ENCODE data around the gene TLL2. TPM values are rescaled to one million over a fixed set of nuclear protein-coding genes. Genes with fewer than 3 reads are reported as not detected.

Gene TLL2
- total and polyA plus RNA-seq, 2 of the 4 experiments (the other 2 are of a cell fraction): under 0.01 to 0.05 TPM

- Histone ChIP-seq H3K14ac (replicated peaks; ENCODE audit: low read depth, low read length) (no peak overlapping the region), H4K8ac (ENCODE audit: low read depth in 2 of 2, low read length in 2 of 2) (no peak overlapping the region), H3K4me3 (ENCODE audit: insufficient read depth, low read depth, low read length) (no peak overlapping the region), H2BK120ac (ENCODE audit: low read depth, low read length) (no peak overlapping the region), H3K27me3 (ENCODE audit: control insufficient read depth, insufficient read depth, low read length) (no peaks in the 10 kb centered on the region), H3K79me1 (ENCODE audit: low read depth in 1 of 2, low read length in 2 of 2) (no peaks in the 10 kb centered on the region), H3K4me2 (ENCODE audit: low read depth, low read length) (no peak overlapping the region), H2BK5ac (ENCODE audit: low read depth, low read length, poor library complexity, severe bottlenecking) (no peak overlapping the region), H4K91ac (ENCODE audit: insufficient read depth, low read depth, low read length) (no peak overlapping the region), H3K56ac (ENCODE audit: extremely low read depth, insufficient read depth, low read length) (no peak overlapping the region), H4K5ac (ENCODE audit: low read depth, low read length) (no peak overlapping the region), H3K9ac (ENCODE audit: low read depth, low read length) (no peak overlapping the region), H2AFZ (replicated peaks; ENCODE audit: low read length, poor library complexity) (no peak overlapping the region), H3K23ac (ENCODE audit: low read depth, low read length) (no peak overlapping the region), H3K27ac (ENCODE audit: insufficient read depth, low read length) (no peak overlapping the region), H3K9me1 (ENCODE audit: insufficient read depth, low read length) (no peaks in the 10 kb centered on the region), H3K18ac (ENCODE audit: low read depth, low read length) (no peak overlapping the region), H3K4me1 (ENCODE audit: control insufficient read depth, insufficient read depth, low read length) (no peaks in the 10 kb centered on the region), H3K9me3 (ENCODE audit: control insufficient read depth, insufficient read depth, low read length) (no peaks in the 10 kb centered on the region), H2AK5ac (ENCODE audit: low read depth, low read length) (no peak overlapping the region), H2BK15ac (ENCODE audit: low read depth, low read length) (no peak overlapping the region), H4K20me1 (ENCODE audit: insufficient read depth, low read length) (no peaks in the 10 kb centered on the region), H2BK20ac (ENCODE audit: low read depth, low read length) (no peak overlapping the region), H3K4ac (ENCODE audit: low read depth, low read length) (no peak overlapping the region), H2AK9ac (replicated peaks; ENCODE audit: low read depth, low read length, poor library complexity) (no peak overlapping the region), H3K36me3 (ENCODE audit: control insufficient read depth, insufficient read depth, low read length) (no peaks in the 10 kb centered on the region)
- WGBS, 2 experiments (ENCODE audit: extremely low coverage in 2 of 2, insufficient read length in 1 of 2): no CpG with 5 or more reads among the region's 5 CpGs
- POLR2A ChIA-PET (ENCODE audit: unreplicated experiment): no interaction called here
- DNase-seq (no peak), ATAC-seq (ENCODE audit: low read depth) (no peak)
- intact Hi-C loops (cut with micrococcal nuclease): no loop called here
- dilution Hi-C loops (cut with HindIII; ENCODE audit: low sequenced_read_pairs, unreplicated experiment): no loop called here
- BruUV-seq (replicated peaks): no TSS peak
- CTCF ChIA-PET: interaction anchor here (1.8 kb wide), 1 partner anchor 13 kb away, joined by 6 read pairs; no protein-coding TSS in a partner anchor
- in situ Hi-C loops (cut with MboI; ENCODE audit: low sequenced_read_pairs): no loop called here
- TF ChIP-seq CEBPB (IDR thresholded peaks at IDR 0.05; ENCODE audit: low read depth, low read length): no peak
- no peak for TF ChIP-seq SMC3 (IDR thresholded peaks at IDR 0.05; ENCODE audit: low read depth, low read length)
- no peak for TF ChIP-seq MAZ (IDR thresholded peaks at IDR 0.05; ENCODE audit: borderline replicate concordance, low read depth, low read length)
- no peak for TF ChIP-seq BHLHE40 (IDR thresholded peaks at IDR 0.05; ENCODE audit: low read depth, low read length)
- no peak for TF ChIP-seq FOS (IDR thresholded peaks at IDR 0.05; ENCODE audit: low read depth, low read length)
These were observed 191.9 kb downstream of the TLL2 start for GRCh38 chr10:96321822-96322221.
